ENCODE data around the gene SS18L1.
"Not testable (repeated sequence)": the region's sequence is repeated elsewhere in the genome, so short reads cannot be mapped to it uniquely, and the experiment has no call there.

SS18L1 gene

GRCh38 chr20:62143081-62143956 lies at the start of gene SS18L1, which contains the start of gene PSMA7:
TSS of gene SS18L1 (plus strand) at chr20:62143769. CDS start at chr20:62143821, 52 bp downstream.
TSS of gene PSMA7 (minus strand) at chr20:62143394. CDS start at chr20:62143303, 91 bp downstream.
- peak; percentile 86 for DNase-seq

- DNase-seq, result no peak
These were observed 46.9 kb upstream of the SS18L1 start for GRCh38 chr20:62096421-62097380.

DNA sequence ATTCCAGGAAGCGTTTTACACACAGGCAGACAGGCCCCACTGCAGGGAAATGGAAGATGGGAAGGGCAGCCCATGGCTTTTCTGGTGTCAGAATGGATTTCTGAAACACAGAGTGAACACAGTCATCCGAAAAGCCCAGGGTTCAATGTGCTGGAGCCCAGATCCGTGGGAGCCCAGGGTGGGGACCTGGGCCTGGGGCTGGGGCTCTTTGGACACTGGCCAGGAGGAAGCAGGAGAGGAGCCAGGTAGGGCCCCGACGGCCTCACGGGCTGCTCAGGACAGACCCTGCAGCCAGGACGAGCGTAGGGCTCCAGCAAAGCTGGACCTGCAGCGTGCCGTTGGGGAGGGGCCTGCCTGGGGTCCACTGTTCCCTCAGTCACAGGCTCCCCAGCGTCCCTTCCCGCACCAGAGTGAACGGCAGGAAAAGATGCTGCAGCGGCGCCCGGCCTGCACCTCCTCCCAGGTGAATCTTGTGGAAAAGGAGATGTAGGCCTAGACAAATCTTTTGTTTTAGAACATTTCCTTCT lies 45.6 kb upstream of the SS18L1 start:
- DNase-seq, result no peak

DNA sequence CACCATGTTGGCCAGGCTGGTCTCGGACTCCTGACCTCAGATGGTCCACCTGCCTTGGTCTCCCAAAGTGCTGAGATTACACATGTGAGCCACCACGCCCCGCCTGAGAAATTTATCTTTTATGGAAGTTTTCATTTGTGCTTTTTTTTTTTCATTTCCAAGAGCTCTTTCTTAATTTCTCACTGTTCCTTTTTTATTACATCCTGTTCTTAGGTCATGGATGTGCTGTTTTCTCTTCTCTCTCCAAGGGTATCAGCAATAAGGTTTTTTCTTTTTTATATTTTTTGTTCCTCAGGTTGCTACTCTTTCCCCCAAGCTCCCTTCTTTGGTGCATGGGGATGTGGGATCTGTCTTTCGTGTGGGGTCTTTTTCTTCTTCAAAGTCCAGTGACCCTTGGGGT lies 42.5 kb upstream of the SS18L1 start:
- DNase-seq, result no peak

DNA sequence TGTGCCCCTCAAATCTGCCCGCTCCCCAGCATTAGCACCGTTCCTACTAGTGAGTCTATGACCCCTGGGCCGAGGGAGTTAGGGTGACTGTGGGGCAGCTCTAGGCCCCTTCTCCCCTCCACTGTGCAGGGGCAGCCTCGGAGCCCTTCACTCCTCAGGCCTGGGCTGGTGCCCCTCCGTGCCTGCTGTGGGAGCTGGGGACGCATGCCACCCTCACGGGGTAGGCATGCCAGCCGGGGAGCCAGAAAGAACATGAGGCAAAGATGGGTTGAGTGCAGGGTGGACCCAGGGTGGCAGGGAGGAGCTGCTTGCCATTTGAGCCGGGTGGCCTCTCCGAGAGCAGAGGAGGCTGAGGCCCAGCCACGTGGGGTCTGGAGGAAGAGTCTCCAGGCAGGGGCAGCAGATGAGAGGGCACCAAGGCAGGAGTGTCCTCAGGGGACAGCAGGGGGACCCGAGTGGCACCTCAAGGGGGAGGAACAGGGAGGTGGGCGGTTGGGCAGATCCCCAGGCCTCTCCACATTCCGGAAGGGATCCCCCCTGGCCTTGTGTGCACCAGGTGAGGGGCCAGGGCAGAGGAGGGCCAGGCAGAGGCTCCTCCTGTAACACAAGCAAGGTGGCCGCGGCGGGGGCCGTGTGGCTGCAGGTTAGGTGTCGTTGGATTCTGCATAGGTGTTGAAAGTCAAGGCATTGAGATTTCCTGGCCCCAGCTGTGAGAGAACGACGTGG lies 39.9 kb upstream of the SS18L1 start:
- no peak for DNase-seq

GRCh38 chr20:62104234-62104789 lies 39.3 kb upstream of the SS18L1 start:
- DNase-seq, result no peak

DNA sequence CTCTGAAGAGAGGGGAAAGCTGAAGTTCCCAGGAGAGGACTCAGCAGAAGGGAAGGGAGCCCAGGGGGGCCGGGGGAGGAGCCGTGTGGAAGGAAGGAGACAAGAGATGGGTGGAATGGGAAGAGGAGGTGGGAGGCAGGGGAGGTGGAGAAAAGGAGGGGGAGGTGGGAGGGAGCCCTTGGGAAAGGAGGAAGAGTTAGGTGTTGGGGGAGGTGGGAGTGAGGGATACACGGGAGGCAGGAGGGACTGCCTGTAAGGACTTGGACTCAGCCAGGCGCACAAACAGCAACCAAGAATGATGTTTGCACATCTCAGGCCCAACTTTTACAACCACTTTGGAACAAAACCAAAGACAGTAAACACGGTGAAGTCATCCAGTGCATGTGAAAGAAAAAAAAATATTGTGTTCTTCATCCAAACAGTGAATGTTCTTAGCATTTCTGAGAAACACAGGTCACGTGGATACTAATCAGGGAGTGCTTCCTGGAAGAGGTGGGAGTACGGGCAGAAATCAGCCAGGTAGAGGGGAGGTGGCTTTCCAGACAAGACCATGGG lies 38.7 kb upstream of the SS18L1 start:
- DNase-seq, result no peak

- DNase-seq, result no peak
These were observed 38.0 kb upstream of the SS18L1 start for GRCh38 chr20:62105592-62105991.

GRCh38 chr20:62111148-62111547 lies 32.4 kb upstream of the SS18L1 start:
- no peak for DNase-seq

GRCh38 chr20:62112368-62112767 lies 31.2 kb upstream of the SS18L1 start:
- no peak for DNase-seq

DNA sequence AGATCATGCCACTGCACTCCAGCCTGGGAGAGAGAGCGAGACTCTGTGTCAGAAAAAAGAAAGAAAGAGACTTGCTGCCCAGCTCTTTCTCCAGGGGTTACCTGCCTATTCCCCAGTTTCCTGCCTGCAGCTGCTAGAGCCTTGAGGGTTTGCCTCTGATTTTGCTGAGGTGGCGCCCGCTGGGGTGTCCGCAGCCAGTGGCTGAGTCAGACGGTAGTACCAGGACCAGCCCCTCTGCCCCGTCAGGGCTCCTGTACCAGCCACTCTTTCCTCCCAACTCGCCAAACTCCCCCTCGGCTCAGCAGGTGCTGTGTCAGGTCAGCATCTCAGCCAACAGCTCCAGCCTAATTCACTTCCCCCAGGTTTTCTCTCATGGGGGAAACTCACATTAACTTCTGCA lies 28.7 kb upstream of the SS18L1 start:
- no peak for DNase-seq

- not testable (repeated sequence) for DNase-seq
These were observed 27.7 kb upstream of the SS18L1 start for GRCh38 chr20:62115800-62116407.

DNA sequence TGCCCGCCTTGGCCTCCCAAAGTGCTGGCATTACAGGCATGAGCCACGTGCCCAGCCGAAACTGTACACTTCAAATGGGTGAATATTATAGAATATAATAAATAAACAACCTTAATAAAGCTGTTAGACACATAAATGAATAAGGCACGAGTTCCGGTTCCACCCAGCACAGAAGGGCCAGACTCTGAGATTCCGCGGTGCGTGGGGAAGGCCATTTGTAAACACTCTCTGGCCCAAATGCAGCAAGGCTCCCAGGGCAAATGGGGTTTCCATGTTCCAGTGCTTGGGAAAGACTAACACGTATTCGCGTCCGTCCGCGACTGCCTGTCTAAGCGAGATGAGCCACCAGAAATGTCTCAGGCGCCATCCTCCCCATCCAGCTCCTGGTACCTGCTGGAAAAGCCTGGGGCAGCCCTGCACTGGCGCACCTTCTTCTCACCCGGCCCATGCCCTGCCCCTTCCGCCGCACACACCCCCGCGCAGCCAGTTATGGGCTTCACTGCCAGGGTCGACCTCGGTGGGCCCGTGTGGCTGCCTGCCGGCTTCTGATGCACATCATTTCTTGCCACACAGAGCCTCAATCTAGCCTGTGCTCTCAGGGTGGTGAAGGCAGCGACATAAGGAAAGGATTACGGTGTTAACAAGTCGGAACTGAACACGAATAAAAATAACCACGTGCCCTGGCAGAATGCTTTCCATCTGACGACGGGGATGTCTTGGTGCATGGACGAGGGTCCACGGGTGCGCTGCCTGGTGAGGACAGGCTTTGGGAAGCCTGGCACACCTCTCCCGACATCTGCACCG lies 26.8 kb upstream of the SS18L1 start:
- no peak for DNase-seq

DNA sequence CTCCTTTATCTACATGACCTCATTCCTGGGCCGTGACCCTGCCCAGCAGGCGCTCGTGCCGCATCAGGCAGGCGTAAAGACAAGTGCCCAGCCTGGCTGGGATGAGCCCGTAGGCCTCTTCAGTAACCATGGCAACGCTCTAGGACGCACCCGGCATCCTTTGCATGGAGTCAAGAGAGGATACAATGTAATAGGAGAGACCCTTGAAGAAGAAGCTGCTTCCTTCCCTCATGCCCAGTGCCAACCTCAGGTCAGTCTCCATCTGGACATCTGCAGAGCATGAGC lies 26.3 kb upstream of the SS18L1 start:
- no peak for DNase-seq

GRCh38 chr20:62117658-62118057 lies 25.9 kb upstream of the SS18L1 start:
- DNase-seq, result no peak

DNA sequence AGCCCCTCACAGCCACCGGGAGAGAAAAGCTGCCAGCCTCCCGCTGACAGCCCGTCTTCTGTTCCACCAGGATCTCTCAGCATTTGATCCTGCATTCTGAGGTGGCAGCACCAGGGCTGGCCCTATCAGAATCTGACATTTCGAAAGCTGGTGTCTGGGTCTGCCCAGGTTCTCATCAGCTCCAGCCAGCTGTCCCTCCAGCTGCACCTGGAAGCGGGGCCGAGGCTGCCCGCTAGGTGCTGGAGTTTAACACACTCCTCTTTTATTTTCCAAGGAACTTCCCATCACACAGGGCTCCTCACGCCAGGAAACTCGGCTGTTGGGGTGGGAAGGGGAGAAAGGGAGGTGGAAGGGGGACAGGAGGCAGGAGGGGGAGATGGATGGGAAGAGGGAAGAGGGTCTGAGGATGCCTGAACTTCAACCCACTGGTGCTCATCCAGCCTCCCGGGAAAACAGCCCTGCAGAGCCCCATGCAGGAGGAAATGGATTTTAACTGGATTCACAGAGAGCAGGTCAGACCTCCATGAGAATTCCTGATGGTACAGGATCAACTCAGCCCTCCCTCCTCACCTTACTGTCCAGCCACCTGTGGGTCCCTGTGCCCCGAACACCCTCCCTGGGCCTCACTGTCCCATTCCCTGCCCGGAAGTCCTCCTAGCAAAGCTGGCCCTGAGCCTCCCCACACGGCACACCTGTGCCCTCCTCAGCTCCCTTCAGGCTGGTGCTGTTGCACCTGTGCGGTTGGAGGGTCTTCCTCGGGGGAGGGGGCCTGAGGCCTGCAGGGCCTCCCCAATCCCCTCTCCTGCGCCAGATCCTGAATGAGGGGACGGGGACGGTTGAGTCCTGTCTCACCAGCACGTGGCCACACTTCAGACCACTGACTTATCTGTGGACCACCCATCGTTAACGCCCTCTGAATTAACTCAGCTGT lies 25.2 kb upstream of the SS18L1 start:
- no peak for DNase-seq

DNA sequence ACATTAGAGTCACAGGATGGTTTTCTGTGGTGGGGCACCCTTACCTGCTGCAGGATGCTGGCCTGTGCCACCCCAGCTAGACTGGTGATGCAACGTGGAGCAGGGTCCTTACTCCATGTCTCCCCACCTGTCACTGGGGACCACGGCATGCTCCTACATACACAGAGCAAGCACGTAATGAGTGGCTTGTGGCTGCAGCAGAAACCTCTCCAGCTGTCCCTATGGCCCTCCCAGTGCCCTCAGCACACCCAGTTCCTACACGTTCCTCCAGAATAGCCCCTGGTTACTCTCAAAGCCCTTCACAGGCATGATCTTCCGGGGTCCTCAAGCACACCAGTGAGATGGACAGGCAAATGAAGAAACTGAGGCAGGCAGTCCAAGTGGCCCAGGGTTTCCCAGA lies 24.5 kb upstream of the SS18L1 start:
- no peak for DNase-seq

DNA sequence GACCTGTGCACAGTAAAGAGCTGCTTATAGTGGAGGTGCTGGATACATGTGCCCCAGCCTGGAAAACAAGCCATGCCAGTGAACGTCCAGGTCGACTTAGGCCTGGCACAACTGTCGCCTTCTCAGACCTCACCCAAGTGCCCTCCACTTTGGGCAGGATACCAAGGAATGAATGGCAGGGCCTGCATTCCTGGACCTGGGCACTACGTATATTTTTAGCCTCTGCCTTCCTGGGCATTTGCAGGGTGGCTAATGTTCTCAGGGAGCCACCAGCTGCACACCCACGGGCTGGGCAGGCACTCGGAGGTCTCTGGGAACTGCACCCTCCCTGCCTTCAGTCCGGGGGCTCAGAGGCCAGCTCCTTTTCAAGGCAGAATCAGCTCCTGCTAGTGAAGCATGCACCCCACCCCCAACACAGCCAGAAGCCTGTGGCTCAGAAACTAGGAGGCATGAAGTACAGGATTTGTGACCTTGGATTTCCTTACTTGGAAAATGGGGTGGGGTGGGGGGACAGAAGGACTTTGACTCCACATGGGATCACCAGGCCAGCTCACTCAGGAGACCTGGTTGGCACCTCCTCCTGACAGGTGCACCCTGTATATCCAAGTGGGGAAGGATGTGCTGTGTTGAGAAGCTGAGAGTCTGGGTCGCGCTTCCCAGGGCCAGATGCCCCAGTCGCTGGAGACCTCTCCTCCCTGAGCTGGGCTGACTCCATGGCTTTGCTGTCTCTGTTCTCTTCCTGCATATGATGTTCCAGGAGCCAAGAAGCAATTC lies 23.8 kb upstream of the SS18L1 start:
- DNase-seq, result no peak

DNA sequence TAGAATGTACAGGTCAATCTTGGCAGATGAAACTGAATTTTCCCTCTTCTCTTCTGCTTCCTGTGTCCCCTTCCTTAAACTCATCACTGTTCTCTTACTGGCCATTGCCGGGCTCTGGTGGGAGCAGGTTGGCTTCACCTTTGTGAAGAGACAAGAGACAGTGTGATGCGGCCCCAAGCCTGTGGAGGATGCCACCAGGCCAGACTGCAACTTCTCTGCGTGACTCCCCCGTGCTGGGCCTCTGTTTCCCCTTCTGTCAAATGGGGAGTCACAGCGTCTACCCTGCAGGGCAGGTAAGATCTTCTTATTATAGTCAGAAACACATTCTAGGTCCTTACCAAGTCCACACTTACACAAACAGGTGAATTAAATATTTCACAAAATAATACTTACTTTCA lies 23.2 kb upstream of the SS18L1 start:
- no peak for DNase-seq
